HG03354 (cell line): ENCODE measurements around the gene PKD1.
A peak's percentile ranks its signal among the peaks of the same experiment; 100 is the strongest.
"Not testable (repeated sequence)": the region's sequence is repeated elsewhere in the genome, so short reads cannot be mapped to it uniquely, and the experiment has no call there.

Experiments
- ATAC-seq: cut with Tn5 transposase; IDR thresholded peaks from one replicate; pipeline ENCODE4 v1.9.1; 2021; ENCODE audit warnings: mild to moderate bottlenecking; ENCODE audit not compliant: unreplicated experiment, poor library complexity, severe bottlenecking

PKD1 gene

DNA sequence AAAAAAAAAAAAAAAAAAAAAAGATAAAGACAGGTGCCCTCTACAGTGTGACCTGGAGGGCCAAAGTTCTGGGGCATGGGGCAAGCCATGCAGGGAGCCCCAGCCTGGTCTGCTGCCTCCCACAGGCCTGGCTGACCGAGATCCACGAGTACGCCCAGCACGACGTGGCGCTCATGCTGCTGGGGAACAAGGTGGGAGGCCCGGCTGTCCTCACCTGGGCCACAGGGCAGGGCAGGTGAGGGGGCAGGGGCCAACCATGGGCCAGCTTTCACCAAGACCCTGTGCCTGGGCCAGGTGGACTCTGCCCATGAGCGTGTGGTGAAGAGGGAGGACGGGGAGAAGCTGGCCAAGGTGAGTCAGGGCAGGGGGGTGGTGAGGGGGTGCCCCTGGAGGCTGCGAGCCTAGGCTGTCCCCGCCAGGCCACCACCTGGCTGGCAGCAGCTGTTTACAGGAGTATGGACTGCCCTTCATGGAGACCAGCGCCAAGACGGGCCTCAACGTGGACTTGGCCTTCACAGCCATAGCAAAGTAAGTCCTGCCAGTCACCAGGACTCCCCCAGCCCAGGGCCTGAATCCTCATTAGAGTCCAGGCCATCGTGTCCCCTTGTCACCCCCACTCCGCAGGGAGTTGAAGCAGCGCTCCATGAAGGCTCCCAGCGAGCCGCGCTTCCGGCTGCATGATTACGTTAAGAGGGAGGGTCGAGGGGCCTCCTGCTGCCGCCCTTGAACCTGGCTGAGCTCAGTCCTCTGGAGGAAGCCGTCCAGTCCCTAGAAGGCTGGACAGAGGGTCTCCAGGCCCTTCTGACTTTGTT lies 17.2 kb upstream of the PKD1 start:
- ATAC-seq, result no peak

GRCh38 chr16:2151188-2152091 lies 15.7 kb upstream of the PKD1 start:
- ATAC-seq, result no peak

DNA sequence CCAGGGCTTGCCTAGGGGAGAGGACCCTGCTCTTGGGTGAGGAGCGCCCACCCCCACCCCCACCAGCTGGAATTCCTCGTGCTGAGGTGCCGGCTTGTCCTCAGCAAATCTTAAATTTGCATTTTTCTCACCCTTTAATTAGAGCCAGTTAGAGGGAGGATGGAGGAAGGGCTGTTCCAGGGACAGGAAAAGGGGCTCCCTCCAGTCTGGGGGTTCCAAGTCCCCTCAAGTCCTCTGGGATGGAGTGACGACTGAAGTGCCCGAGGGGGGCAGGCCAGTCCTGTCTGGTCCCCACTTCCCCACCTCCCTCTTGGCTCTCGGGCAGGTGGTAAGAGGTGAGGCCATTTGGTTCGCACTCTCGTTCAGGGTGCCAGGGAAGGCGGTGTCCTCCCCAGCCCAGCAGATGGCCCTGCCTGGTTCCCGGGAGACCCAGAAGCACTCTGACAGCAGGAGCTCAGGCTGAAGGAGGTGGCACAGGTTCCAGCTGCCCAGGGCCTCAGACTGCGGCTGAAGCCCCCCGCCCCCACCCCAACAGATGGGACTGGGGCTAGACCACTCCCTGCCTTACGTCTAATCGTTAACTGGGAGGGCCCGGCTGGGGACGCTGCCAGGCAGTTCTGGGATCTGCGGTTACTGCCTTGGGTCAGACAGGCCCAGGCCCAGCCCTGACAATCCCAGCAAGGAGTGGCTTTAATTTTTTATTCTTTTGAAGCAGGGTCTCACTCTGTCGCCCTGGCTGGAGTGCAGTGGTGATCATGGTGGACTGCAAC lies 14.9 kb upstream of the PKD1 start:
- ATAC-seq, result no peak

DNA sequence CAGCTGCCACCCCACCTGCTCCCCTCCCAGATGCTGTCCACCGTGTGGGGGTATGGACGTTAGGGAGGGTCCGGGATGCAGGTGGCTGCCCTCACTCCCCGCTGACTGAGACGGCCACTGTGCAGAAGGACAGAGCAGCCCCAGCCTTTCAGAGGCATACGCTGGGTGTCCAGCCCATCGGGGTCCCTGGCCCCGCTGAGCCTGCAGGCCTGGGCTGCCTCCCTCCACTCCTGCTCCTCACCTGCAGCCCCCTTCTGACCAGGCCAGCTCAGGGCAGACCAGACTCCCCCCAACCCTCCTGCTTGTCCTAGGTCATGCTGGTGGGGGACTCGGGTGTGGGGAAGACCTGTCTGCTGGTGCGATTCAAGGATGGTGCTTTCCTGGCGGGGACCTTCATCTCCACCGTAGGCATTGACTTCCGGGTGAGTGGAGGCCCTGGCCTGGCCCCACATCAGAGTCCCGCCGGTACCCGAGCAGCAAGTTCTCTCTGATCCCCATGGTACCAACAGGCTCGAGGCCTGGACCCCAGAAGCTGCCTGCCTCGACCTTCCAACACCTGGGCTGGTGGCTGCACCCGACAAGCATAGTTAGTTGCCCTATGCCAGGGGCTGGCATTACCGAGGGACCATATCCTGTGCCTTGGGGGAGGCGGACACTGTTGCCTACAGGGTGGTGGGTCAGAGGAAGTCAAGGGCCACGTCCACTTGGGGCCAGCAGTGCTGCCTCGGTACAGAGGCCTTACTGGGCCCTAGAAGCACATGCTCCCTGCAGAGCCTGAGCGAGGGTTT lies 14.1 kb upstream of the PKD1 start:
- ATAC-seq, result no peak

DNA sequence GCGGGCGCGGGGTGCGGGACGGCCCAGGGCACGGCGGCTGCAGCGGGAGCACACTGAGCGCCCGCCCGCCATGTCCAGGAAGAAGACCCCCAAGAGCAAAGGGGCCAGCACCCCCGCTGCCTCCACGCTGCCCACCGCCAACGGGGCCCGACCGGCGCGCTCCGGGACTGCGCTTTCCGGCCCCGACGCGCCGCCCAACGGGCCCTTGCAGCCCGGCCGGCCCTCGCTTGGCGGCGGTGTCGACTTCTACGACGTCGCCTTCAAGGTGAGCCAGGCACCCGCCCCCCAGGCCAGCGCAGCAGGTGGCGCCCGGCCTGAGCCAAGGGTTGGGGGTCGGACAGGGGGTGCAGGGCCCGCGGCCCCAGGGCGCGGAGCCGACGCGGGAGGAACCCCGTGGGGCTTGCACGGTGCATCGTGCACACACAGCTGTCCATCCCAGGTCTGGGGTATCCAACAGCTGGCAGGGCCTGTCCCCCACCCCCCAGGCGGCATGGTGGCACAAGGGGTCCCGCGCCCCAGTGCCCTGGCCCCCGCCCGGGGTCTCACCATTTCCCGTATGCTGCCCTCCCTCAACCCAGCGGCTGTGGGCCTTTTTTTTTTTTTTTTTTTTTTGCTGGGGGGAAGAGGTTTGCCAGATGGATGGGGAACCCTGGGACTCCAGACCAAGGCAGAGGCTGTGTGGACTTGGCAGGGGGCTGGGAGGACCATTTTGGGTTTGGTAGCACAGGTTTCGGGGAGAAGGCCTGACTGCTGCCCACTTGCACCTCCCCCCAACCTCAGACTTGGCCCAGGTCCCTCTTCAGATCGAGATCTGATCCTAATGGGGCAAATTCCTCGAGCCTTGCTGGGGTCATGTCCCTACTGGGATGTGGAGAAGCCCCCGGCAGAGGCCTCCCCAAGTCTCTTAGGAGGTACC lies 13.3 kb upstream of the PKD1 start:
- ATAC-seq, result peak; percentile 15

- peak; percentile 48 for ATAC-seq
Measured at GRCh38 chr16:2147981-2148671, 12.4 kb upstream of the PKD1 start, which contains the start of gene RAB26. Gene RAB26, plus strand, starts transcription at chr16:2148625. Its CDS starts 159 bp downstream, at chr16:2148784.

DNA sequence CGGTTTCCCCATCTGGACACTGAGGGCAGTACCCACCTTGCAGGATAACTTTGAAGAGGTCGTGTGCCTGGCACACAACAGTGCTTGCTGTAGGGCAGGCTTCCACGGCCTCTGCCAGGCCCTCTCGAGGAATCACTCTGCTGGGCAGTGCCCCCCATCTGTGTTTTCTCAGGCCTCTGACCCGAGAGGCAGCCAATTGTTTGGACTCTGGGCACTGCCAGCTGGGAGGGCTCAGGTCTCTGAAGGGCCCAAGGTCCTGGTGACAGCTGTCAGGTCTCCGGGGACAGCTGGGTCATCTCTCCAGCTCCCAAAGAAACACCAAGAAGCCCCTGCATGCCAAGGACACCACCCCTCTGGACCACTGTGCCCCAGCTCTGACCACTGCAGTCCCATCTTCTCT lies 11.7 kb upstream of the PKD1 start:
- ATAC-seq, result no peak

- ATAC-seq, result no peak
Measured at GRCh38 chr16:2145843-2146242, 10.1 kb upstream of the PKD1 start.

- ATAC-seq, result no peak
Measured at GRCh38 chr16:2143878-2144485, 8.3 kb upstream of the PKD1 start.

- ATAC-seq, result no peak
Measured at GRCh38 chr16:2142942-2143877, 7.5 kb upstream of the PKD1 start.

DNA sequence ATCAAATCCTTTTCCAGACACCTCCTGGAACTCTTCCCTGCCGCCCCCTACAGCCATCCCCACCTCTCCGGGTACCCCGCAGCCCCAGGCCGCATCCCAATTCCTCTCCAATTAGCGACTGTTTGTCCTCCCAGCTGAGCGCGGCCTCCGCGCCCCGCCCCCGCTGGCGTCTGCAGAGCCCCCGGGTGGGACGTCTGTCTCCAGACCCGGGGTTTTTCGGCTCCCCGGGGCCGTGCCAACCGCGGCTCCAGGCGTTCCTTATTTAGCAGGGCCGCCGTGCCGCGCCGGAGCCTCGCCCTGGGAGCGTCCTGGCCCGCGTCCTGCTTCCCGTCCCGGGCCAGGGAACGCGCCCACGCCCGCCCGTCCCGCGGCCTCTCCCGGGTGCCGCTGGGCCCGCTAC lies 627 bp downstream of the PKD1 start:
- not testable (repeated sequence) for ATAC-seq

DNA sequence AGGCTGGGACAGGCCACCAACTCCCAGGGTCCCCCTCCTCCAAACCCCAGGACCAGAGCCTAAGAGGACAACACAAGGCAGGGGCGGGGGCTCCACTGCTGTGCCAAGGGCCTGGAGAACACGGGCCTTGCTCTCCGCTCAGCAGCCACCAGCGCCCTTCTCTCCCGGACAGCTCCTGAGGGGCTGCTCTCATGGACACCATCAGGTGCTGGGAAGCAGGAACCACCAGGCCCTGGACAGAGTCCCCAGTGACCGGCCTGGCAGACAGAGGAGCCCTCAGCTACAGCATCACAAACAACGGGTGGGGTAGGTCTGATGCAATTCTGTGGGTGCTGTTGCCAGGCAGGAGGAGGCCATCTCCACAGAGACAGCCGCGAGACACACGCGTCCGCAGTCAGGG lies 1.9 kb downstream of the PKD1 start:
- not testable (repeated sequence) for ATAC-seq

- not testable (repeated sequence) for ATAC-seq
Measured at GRCh38 chr16:2129890-2130447, 5.7 kb downstream of the PKD1 start.

- not testable (repeated sequence) for ATAC-seq
Measured at GRCh38 chr16:2129251-2129650, 6.4 kb downstream of the PKD1 start.

DNA sequence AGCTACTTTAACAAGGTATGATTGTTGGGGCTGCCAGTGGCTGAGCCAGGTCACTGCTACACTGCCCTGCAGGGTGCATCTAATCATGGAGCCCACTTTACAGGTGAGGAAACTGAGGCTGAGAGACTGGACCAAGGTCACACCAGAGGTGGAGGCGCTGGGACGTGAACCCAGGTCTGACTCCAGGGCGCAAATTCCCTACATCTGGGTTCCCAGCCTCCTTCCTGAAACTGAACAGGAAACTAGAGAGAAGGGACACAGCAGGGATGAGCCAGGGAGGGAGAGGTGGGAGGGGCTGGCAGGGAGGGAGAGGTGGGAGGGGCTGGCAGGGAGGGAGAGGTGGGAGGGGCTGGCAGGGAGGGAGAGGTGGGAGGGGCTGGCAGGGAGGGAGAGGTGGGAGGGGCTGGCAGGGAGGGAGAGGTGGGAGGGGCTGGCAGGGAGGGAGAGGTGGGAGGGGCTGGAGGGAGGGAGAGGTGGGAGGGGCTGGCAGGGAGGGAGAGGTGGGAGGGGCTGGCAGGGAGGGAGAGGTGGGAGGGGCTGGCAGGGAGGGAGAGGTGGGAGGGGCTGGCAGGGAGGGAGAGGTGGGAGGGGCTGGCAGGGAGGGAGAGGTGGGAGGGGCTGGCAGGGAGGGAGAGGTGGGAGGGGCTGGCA lies 7.9 kb downstream of the PKD1 start:
- ATAC-seq, result not testable (repeated sequence)
